Activated naive CD4-positive, alpha-beta T cell treated with anti-CD3 and anti-CD28 coated beads, Interleukin-2, amount 50 U/mL, for 24 hours (primary cell): ENCODE results near the gene MAPT.

ENCODE experiments used
- H3K27ac Mint-ChIP-seq: one replicate; pipeline ENCODE4 v1.8.0; 2021; ENCODE audit warnings: mild to moderate bottlenecking, mixed read lengths
- H3K27me3 Mint-ChIP-seq: one replicate; pipeline ENCODE4 v1.8.0; 2021; ENCODE audit warnings: mixed read lengths
- H3K36me3 Mint-ChIP-seq: one replicate; pipeline ENCODE4 v1.8.0; 2021; ENCODE audit warnings: mixed read lengths
- H3K4me1 Mint-ChIP-seq: one replicate; pipeline ENCODE4 v1.8.0; 2021; ENCODE audit warnings: mixed read lengths
- H3K4me3 Mint-ChIP-seq: one replicate; pipeline ENCODE4 v1.8.0; 2021; ENCODE audit warnings: mild to moderate bottlenecking, mixed read lengths
- H3K9me3 Mint-ChIP-seq: one replicate; pipeline ENCODE4 v1.8.0; 2021; ENCODE audit warnings: mixed read lengths

Gene MAPT

DNA sequence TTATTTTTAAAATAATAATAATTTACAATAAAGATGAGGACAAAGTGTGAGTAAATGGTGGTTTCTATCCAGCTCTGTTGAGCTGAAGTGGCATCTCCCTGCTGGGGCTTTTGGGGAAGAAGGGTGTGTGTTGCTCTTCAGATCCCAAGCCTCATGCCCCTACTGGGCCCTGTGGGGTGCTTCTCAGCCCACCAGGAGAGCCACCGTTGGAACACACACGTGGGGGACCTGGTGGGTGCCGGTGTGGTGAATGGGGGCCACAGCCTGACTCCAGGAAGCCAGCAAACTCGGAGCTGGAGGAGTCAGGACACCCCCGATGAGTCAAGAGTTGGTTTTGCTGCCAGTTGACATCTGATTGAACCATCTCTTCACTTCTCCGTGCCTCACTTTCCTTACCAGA is 66.9 kb downstream of the MAPT start:
- Mint-ChIP-seq H3K27me3 (no peaks in the 10 kb centered on the region), H3K4me3 (no peak overlapping the region), H3K4me1 (no peaks in the 10 kb centered on the region), H3K36me3 (no peaks in the 10 kb centered on the region), H3K9me3 (no peaks in the 10 kb centered on the region), H3K27ac (no peak overlapping the region)

DNA sequence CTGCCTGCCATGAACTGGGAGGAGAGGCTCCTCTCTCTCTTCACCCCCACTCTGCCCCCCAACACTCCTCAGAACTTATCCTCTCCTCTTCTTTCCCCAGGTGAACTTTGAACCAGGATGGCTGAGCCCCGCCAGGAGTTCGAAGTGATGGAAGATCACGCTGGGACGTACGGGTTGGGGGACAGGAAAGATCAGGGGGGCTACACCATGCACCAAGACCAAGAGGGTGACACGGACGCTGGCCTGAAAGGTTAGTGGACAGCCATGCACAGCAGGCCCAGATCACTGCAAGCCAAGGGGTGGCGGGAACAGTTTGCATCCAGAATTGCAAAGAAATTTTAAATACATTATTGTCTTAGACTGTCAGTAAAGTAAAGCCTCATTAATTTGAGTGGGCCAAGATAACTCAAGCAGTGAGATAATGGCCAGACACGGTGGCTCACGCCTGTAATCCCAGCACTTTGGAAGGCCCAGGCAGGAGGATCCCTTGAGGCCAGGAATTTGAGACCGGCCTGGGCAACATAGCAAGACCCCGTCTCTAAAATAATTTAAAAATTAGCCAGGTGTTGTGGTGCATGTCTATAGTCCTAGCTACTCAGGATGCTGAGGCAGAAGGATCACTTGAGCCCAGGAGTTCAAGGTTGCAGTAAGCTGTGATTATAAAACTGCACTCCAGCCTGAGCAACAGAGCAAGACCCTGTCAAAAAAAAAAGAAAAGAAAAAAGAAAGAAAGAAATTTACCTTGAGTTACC is 68.0 kb downstream of the MAPT start:
- Mint-ChIP-seq H3K27me3 (peaks cover 2% of the 10 kb centered on the region), H3K36me3 (no peaks in the 10 kb centered on the region), H3K9me3 (no peaks in the 10 kb centered on the region), H3K27ac (no peak overlapping the region), H3K4me3 (no peak overlapping the region), H3K4me1 (no peaks in the 10 kb centered on the region)

DNA sequence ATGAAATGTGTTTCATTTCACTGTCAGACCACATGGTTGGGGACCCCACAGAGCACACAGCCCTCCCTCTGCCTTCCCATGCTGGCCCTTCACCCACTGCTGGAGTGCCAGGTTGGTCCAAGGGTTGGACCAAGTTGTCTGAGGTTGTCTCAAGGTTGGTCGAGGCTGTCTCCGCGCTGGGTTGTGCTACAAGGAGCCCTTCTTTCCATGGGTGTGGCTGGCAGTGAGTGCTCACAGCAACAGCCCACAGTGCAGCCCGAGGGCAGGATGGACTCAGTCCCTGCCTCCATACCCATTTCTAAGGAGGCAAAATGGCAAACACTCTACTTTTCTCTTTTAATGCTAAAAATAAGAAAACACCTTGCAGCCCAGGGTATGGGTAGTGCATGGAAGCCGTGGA is 68.9 kb downstream of the MAPT start:
- Mint-ChIP-seq H3K36me3 (no peaks in the 10 kb centered on the region), H3K4me1 (no peaks in the 10 kb centered on the region), H3K4me3 (no peak overlapping the region), H3K9me3 (no peaks in the 10 kb centered on the region), H3K27ac (no peak overlapping the region), H3K27me3 (peaks cover 5% of the 10 kb centered on the region)

DNA sequence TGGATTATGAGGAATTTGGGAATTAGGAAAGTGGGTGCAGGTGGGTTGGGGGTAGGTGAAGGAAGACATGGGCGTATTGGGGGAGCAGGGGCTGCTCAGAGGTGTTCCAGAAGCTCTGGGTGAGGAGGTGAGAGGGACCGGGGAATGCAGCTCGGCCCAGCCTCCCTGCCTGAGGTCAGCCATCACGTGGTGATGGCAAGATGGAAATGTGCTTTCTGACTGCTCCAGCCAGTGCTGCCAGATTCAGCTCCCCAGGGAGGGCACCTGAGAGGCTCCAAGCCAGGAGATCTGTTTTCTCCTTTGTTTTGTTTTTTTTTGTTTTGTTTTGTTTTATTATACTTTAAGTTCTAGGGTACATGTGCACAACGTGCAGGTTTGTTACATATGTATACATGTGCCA is 69.5 kb downstream of the MAPT start:
- Mint-ChIP-seq H3K4me1 (no peaks in the 10 kb centered on the region), H3K4me3 (no peak overlapping the region), H3K27ac (no peak overlapping the region)

DNA sequence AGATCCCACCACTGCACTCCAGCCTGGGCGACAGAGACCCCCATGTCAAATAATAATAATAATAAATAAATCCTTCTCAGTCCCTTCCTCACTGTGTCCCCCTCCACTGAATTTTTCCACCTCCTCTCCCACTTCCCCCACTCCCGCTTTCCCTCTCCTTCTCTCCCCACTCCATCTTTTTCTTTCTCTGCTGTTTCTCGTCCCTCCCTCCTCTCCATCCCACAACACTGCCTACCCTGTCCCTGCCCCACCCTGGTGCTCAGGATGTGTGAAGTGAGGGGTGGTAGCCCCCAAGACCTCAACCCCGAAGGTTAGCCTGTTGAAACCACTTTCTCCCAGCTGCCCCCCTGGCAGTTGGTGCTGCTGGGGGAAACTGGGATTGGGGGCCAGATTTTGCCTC is 70.3 kb downstream of the MAPT start:
- H3K4me3 Mint-ChIP-seq, result no peak overlapping the region
- no peaks in the 10 kb centered on the region for H3K4me1 Mint-ChIP-seq

More for the DNA sequence above, 69.5 kb downstream of the MAPT start:
- no peaks in the 10 kb centered on the region for H3K36me3 Mint-ChIP-seq
- peaks cover 5% of the 10 kb centered on the region for H3K27me3 Mint-ChIP-seq
- H3K9me3 Mint-ChIP-seq, result no peaks in the 10 kb centered on the region

DNA sequence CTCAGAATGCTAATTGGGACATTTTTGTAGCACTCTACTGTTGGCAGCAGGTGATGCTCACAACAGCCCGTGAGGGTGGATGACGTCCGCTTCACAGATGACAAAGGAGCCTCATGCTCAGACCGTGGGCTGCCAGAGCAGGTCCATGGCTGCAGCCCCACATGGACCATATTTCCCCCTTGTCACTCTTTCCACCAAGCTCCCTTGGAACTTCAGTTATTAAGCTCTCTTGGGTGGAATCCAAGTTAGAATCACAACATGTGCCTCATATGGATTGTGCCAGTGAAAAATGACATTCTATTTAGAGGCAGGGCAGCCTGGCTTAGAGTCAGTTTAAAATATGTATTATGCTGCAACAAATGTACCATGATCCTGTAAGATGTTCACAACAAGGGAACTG is 71.5 kb downstream of the MAPT start:
- H3K36me3 Mint-ChIP-seq, result no peaks in the 10 kb centered on the region
- H3K27ac Mint-ChIP-seq, result no peak overlapping the region
- H3K27me3 Mint-ChIP-seq, result peaks cover 5% of the 10 kb centered on the region
- H3K9me3 Mint-ChIP-seq, result no peaks in the 10 kb centered on the region
- no peaks in the 10 kb centered on the region for H3K4me1 Mint-ChIP-seq
- H3K4me3 Mint-ChIP-seq, result no peak overlapping the region

More for the DNA sequence above, 70.3 kb downstream of the MAPT start:
- Mint-ChIP-seq H3K36me3 (no peaks in the 10 kb centered on the region), H3K9me3 (no peaks in the 10 kb centered on the region), H3K27ac (no peak overlapping the region), H3K27me3 (peaks cover 5% of the 10 kb centered on the region)

DNA sequence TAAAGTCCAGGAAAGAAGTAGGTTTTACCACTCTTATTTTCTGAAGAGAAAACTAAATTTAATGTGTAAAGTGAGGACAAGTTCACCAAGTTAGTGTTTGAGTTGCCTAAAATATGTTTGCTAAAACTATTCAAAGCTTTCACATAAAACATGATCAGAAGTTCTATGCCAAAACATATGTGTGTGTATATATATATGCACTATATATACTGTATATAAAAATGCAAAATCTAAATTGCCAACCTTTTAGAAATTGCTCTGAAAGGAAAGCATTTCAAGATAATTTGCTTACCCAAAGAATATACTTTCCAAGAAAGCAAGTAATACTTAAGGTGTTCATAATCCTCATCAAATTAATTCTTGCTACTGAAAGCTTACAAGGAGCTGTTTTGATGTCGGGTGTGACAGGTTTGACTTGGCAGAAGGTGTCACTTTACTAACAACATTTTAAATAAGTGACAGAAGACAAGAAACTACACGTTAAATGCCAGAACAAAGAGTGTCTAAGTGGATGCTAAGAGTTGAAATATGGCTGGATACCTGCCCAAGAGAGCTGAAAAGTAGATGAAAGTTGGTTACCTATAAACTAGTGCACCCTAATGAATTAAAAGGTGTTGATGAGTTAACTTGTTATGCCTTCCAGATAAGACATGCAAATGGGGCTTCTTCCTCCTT is 72.4 kb downstream of the MAPT start:
- Mint-ChIP-seq H3K4me3 (no peak overlapping the region), H3K27me3 (peaks cover 5% of the 10 kb centered on the region), H3K36me3 (no peaks in the 10 kb centered on the region), H3K27ac (no peak overlapping the region), H3K4me1 (no peaks in the 10 kb centered on the region), H3K9me3 (no peaks in the 10 kb centered on the region)

DNA sequence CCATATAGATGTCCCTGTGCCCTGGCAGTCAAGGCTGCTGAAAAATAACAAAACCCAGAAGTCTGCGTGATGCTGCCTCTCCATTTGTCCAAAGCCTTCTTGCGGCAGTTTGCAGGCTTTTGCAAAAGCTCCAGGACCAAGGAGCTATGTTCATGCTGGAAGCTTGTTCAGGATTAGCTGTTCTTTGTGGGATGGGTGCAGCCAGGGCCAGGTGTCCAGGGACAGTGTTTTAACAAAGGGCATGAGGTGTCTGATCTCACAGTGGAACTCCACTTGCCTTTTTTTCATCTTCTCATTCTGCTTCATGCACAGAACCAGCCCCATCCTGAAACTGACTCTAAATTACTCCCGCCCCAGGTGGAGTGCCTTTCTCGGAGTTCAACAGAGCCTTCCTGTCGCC is 73.0 kb downstream of the MAPT start:
- Mint-ChIP-seq H3K27me3 (peaks cover 5% of the 10 kb centered on the region), H3K27ac (no peak overlapping the region), H3K4me1 (no peaks in the 10 kb centered on the region), H3K9me3 (no peaks in the 10 kb centered on the region), H3K36me3 (no peaks in the 10 kb centered on the region), H3K4me3 (no peak overlapping the region)

DNA sequence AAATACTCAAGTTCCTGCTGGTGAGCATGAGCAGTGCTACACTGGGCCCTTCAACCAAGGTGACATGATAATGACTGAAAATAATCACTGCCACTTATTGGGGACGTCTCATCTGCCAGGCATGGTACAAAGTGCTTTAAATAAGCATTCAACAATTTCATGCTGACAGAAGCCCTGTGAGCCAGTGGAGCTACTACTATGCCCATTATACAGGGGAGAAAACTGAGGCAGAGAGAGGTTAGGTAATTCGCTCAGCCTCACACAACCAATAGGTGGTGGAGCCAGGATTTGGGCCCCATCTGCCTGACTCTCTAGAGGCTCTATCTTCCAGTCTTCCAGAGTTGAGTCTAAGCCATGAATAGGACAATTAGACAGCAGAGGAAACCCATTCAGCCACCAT is 74.4 kb downstream of the MAPT start:
- Mint-ChIP-seq H3K4me3 (no peak overlapping the region), H3K36me3 (no peaks in the 10 kb centered on the region), H3K4me1 (no peaks in the 10 kb centered on the region), H3K9me3 (no peaks in the 10 kb centered on the region), H3K27ac (no peak overlapping the region), H3K27me3 (peaks cover 5% of the 10 kb centered on the region)

DNA sequence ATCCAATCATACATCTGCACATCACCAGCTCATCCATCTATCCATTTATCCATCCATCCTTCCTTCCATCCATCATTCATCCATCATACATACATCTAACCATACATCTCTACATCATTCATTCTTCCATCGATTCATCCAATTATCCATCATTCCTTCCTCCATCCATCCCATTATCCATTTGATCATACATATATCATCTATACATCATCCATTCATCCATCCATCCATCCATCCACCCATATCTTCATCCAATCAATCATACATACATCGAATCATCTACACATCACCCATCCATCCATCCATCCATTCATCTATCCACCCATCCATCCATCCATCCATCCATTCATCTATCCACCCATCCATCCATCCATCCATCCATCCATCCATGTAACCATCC is 75.4 kb downstream of the MAPT start:
- peaks cover 5% of the 10 kb centered on the region for H3K27me3 Mint-ChIP-seq
- H3K36me3 Mint-ChIP-seq, result no peaks in the 10 kb centered on the region
- no peak overlapping the region for H3K27ac Mint-ChIP-seq
- H3K9me3 Mint-ChIP-seq, result no peaks in the 10 kb centered on the region
- H3K4me3 Mint-ChIP-seq, result no peak overlapping the region
- no peaks in the 10 kb centered on the region for H3K4me1 Mint-ChIP-seq

DNA sequence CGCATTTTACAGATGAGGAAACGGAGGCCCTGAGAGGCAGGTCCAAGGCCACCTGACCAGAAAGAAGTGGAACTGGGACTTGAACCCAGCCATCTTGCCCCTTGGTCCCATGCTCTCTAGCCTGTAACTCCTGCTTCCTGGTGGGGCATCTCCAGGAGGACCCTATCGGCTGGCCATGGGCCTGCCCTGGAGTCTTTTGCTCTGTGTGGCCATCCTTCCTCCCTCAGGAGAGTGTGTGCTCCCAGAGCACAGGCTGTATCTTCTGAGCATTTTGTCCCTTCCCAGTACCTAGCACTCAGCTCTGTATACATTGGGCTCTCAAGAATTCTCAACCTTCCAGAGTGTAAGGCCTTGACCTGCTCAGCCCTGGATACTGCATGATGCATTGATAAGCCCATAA is 76.3 kb downstream of the MAPT start:
- H3K4me3 Mint-ChIP-seq, result no peak overlapping the region
- H3K27me3 Mint-ChIP-seq, result peaks cover 5% of the 10 kb centered on the region
- H3K4me1 Mint-ChIP-seq, result no peaks in the 10 kb centered on the region
- H3K27ac Mint-ChIP-seq, result no peak overlapping the region
- H3K9me3 Mint-ChIP-seq, result no peaks in the 10 kb centered on the region
- no peaks in the 10 kb centered on the region for H3K36me3 Mint-ChIP-seq

DNA sequence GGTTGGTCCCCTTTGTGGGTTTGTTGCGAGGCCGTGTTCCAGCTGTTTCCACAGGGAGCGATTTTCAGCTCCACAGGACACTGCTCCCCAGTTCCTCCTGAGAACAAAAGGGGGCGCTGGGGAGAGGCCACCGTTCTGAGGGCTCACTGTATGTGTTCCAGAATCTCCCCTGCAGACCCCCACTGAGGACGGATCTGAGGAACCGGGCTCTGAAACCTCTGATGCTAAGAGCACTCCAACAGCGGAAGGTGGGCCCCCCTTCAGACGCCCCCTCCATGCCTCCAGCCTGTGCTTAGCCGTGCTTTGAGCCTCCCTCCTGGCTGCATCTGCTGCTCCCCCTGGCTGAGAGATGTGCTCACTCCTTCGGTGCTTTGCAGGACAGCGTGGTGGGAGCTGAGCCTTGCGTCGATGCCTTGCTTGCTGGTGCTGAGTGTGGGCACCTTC is 77.4 kb downstream of the MAPT start:
- no peak overlapping the region for H3K4me3 Mint-ChIP-seq
- H3K36me3 Mint-ChIP-seq, result no peaks in the 10 kb centered on the region
- H3K27ac Mint-ChIP-seq, result no peak overlapping the region
- H3K27me3 Mint-ChIP-seq, result peaks cover 5% of the 10 kb centered on the region
- no peaks in the 10 kb centered on the region for H3K4me1 Mint-ChIP-seq
- H3K9me3 Mint-ChIP-seq, result no peaks in the 10 kb centered on the region

DNA sequence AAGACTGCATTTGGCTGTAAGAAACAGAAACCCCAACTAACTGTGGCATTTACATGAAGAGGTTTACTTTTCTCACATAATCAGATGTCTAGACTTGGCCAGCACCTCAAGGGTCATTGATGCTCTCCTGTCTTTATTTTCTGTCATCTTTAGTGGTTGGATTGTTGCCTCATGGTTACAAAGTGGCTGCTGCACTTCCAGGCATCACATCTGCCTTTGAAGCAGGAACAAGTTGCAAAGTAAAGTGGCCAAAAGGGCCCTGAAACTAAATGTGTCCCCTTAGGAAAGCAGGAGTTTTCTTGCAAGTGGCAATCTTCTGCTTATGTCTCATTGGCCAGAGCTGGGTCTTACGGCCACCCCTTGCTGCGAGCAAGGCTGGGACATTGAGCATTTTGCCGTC is 78.2 kb downstream of the MAPT start:
- H3K27ac Mint-ChIP-seq, result no peak overlapping the region
- H3K9me3 Mint-ChIP-seq, result no peaks in the 10 kb centered on the region
- H3K36me3 Mint-ChIP-seq, result no peaks in the 10 kb centered on the region
- H3K4me1 Mint-ChIP-seq, result no peaks in the 10 kb centered on the region
- peaks cover 3% of the 10 kb centered on the region for H3K27me3 Mint-ChIP-seq
- H3K4me3 Mint-ChIP-seq, result no peak overlapping the region

DNA sequence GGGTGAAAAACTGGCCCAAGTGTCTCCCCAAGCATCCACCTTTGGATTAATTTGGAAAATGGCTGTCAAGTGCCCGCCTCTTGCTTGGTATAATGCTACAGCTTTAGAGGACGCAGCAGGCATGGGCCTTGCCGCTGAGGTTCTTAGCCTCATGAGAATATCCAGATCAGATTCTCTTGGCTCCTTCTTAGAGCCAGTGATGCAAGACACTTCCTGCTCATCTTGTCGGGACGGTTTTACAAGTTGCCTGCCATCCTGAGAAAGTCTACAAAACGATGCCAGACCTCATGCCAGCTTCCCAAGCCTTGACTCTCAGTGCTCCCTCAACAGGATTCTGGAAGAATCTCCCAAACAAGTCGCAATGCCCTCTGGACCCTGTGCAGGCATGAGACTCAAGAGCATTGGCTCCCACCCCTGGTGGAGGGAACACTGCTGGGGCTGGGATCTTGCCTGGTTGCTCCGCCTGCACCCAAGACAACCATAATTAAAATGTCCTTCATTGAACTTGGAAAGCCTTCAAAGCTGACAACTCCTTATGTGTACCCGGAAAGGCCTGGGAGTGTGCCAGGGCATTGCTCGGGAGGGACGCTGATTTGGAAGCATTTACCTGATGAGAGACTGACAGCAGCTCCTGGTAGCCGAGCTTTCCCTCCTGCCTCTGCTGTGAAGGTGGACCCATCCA is 78.9 kb downstream of the MAPT start:
- H3K27me3 Mint-ChIP-seq, result no peaks in the 10 kb centered on the region
- H3K4me1 Mint-ChIP-seq, result no peaks in the 10 kb centered on the region
- no peak overlapping the region for H3K27ac Mint-ChIP-seq
- no peak overlapping the region for H3K4me3 Mint-ChIP-seq
- no peaks in the 10 kb centered on the region for H3K36me3 Mint-ChIP-seq
- no peaks in the 10 kb centered on the region for H3K9me3 Mint-ChIP-seq

DNA sequence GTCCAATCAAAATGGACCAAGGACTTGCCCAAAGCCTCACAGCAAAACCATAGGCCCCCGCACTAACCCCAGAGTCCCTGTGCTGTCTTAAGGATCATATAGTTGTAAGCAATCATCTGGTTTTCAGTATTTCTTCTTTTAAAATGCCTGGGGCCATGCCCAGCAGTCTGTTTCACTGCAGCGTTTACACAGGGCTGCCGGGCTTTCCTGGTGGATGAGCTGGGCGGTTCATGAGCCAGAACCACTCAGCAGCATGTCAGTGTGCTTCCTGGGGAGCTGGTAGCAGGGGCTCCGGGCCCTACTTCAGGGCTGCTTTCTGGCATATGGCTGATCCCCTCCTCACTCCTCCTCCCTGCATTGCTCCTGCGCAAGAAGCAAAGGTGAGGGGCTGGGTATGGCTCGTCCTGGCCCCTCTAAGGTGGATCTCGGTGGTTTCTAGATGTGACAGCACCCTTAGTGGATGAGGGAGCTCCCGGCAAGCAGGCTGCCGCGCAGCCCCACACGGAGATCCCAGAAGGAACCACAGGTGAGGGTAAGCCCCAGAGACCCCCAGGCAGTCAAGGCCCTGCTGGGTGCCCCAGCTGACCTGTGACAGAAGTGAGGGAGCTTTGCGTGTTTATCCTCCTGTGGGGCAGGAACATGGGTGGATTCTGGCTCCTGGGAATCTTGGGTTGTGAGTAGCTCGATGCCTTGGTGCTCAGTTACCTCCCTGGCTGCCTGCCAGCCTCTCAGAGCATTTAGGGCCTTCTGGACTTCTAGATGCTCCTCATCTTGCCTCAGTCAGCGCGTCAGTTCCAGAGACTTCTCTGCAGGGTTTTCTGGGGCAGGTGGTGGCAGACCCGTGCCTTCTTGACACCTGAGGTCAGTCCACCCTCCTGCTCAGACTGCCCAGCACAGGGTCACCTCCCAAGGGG is 79.8 kb downstream of the MAPT start:
- Mint-ChIP-seq H3K27ac (no peak overlapping the region), H3K4me1 (no peaks in the 10 kb centered on the region), H3K36me3 (no peaks in the 10 kb centered on the region), H3K9me3 (no peaks in the 10 kb centered on the region), H3K4me3 (no peak overlapping the region), H3K27me3 (no peaks in the 10 kb centered on the region)
